Measurements from ENCODE around the gene PPP3R1.
"Not testable (repeated sequence)": the region's sequence is repeated elsewhere in the genome, so short reads cannot be mapped to it uniquely, and the experiment has no call there.

Gene PPP3R1

DNA sequence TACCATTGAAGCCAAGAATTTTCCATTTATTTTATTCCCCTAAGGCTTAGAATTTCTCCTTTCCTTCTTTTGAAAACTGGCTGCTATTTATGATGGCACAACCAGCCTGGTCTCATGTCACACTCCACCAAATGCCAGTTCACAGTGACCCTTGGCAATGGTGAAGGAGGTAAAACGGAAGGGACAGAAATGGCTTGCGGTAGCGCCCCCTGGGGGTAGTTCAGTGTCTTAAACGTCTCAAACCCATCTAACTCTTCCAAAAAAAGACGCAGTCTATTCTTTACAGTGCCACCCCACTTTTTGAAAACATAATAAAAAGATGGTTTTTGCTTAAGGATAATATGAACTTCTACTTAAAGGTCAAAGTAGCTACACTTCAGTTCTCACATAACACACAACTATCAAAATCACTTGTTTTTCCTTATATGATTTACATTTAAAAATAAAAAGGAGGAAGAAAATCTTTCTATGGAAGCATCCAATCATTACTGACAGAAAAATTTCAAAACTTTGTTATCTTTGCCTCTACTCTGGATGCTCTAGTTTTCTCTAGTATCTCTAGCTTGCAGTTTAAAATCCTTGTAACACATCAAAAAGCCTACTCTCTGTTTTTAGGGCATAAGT is 66.7 kb downstream of the PPP3R1 start:
- peak; percentile 64 for DNase-seq

DNA sequence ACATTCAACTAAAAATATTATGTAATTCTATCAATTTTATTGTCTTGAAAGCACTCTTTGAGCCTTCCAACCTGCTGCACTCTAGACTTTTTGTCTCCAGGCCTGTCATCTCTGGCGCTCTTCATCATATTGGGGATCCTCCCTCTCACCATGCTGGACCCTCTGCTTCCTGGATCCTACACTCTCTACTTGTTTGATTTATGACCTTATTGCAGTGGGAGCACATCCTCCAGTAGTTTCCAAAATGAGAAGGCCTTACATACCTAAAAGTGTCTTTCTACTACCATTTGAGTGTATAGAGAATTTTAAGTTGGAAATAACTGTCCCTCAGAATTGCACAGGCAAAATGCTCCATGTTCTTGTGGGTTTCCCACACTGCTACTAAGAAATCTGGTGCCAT is 69.4 kb downstream of the PPP3R1 start:
- no peak for DNase-seq

DNA sequence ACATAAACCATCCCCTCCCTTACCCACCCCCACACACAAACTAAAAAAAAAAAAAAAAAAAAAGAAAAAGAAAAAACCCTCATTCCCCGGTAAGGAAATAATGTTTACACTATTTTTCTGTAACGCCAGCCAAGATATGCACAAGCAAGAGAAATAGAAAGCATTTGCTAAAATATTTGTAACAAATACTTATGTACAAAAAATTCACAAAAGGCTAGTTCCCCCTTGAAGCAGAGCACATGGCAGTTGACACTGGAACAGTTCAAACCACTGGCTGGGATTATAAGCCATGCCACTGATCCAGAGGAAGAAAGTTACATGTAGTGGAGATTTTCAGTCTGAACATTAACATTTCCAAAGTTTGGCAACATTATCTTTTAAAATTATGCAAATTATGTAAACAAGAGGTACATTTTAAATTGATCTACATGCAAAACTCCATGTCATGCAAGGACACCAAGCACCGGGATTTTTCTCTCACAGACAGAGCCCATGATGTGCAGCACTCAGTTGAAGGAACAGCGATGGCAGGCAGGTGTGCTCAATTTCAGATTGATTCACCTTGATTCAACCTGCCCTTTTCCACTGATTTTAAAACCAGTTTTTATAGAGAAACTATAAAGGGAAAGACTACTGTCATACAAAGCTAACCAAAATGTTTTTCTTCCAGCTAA is 73.2 kb downstream of the PPP3R1 start:
- no peak for DNase-seq

DNA sequence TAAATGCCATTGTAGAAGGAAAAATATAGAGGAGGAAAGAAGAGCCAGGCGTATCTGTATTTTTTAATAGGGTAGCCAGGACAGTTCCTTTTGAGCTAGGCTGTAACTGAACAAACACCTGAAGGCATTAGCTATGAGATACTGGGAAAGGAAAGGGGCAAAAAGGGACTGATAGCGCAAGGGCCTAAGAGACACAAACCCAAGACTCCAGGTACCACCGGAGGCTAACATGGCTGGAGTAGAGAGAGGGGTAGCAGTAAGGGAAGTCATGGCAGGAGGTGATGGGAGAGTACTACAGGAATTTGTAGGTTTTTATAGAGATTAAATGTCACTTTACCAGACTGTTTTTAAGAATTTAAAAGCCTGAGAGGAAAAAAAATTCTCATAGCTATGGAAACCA is 73.9 kb downstream of the PPP3R1 start:
- no peak for DNase-seq

DNA sequence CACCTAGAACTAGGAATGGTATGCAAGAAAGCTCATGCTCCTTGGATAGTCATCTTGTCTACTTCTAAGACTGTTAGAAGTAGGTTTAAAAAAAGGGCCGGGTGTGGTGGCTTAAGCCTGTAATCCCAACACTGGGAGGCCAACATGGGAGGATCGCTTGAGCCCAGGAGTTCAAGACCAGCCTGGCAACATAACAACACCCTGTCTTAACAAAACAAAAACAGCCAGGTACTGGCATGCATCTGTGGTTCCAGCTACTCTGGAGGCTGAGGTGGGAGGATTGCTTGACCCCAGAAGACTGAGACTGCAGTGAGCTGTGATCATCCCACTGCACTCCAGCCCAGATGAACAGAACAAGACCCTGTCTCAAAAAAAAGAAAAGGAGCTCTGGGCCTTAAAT is 74.8 kb downstream of the PPP3R1 start:
- DNase-seq: no peak

DNA sequence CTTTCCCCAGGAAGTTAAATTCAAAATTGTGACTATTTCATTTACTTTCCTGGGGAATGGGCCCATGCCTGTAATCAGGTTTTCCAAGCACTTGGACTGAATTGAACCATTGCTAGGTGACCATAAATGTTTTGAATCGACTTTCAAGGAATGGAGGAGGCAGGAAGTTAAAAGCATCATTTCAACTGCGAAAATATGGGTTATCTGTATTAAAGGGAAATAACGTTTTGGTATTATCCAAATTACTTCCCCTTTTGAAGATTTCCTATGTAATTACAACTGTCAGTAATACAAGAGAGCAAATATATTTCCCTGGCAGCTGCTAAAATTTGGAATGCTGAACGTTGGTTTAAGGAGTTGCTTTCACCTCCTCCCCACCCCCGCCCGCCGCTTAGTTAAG is 75.7 kb downstream of the PPP3R1 start:
- DNase-seq: no peak

DNA sequence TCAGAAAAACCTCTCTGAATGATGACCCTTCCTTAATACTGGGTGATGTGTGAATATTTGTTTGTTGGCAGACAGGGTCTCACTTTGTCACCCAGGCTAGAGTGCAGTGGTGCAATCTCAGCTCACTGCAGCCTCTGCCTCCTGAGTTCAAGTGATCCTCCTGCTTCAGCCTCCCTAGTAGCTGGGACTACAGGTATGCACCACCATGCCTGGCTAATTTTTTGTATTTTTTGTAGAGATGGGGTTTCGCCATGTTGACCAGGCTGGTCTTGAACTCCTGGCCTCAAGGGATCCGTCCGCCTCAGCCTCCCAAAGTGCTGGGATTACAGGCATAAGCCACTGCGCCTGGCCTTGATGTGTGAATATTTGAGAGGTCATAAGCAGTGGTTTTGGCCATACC is 77.1 kb downstream of the PPP3R1 start:
- DNase-seq: not testable (repeated sequence)

DNA sequence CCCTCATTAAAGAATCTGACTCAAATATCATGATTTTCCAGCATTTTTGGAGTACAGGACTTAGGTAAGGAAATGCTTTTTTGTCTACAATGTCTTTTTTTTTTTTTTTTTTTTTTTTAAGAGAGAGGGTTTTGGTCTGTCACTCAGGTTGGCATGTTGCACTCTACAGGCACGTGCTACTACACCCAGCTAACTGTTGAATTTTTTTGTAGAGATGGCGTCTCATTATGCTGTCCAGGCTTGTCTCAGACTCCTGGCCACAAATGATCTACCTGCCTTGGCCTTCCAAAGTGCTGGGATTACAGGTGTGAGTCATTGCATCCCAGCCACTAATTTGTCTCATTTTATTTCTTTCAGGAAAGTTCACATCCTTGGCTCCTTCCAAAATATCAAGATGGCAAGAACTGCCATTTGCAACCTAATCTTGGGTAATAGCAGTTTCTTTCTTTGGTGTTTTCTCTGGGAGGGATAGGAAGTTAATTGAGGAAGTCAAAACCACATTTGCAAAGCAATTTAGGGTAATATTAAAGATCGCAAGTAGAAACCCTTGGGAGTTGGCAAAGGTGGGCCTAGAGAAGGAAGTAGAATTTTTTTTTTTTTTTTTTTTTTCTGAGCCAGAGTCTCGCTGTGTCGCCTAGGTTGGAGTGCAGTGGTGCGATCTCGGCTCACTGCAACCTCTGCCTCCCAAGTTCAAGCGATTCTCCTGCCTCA is 79.2 kb downstream of the PPP3R1 start:
- DNase-seq: no peak

DNA sequence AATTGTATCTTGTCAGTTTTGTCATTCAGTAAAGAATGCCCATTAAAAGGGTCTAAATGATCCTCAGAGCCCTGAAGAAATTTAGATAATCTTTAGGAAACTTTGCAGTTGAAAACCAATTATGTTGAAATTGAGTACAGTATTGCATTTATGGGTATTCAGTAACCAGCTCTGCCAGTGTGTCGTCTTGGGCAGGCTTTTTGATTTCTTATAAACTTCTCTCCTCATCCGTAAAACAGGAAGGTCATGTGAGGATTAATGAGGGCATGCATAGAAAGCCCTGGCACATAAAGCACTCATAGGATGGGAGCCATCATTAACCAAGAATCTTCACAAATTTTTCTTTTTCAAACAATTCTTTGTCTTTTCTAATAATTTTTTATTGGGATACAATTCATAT is 79.8 kb downstream of the PPP3R1 start:
- DNase-seq: no peak

DNA sequence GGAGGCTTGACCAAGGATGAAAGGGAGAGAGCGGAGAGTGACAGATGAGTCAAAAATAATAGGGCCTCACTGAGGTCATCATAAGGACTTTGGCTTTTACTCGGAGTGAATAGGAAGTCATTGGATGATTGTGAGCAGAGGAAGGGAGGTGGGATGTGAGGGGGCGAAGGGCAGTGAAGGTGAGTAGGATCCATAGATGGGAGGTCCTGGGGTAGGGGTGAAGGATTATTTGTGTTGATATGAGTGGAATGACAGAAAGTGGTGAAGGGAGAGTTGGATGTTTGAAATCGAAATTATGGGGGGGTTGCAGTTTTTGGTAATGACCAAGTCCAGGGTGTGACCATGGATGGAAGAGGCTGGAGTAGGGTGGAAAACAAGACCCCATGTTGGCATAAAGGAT is 80.6 kb downstream of the PPP3R1 start:
- no peak for DNase-seq

DNA sequence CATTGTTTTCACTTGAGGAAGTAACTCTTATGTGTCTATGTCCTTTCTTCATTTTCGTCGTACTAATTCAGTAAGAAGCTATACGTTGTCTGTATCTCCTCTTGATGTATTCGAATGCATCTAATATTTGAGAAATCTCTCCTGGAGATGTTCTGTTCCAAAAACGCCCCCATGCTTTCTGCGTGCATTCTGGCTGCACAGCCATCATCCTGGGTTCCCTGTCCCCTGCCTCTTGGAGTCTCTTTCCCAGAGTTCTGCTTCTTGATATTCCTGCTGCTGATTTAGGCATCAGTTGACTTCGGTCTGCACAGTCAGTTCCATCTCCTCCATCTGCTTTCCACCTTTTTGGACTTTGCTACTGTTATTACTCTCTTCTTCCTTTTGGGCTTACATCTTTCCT is 81.2 kb downstream of the PPP3R1 start:
- DNase-seq: no peak

DNA sequence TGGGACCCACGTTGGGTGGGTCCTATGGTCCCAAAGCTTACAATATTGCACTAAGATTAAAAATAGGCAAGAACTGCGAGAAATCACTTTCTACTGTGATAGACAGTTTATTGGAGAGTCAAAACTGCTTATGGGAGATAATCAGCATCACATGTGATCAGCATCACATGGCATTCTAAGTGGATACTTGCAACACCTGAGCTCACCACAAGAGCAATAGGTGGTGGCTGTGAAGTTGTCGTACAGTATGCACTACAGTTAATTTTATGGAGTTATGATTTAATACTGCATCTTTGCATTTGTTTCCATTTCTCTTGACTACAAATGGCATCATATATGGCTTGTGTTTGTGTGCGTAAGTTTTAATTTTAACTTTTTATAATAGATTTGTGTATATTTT is 83.0 kb downstream of the PPP3R1 start:
- DNase-seq: no peak

DNA sequence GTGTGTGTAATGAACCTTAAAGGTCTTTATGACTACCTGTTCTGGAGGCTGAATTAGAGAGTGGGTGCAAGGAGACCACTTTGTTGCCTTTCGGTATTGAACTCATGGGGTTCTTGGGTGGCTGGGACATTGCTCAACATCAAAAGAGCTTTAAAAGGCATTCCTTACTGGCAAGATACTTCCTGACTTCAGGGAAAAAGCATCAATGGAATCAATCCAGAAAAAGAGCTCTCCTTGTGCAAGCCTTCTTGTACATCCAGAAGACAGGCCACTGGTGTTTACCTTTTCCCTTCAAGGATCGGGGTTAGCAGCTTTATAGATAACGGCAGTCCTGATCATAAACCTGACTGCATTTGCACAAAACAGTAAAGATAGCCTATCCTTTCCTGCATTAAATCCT is 85.1 kb downstream of the PPP3R1 start:
- DNase-seq: no peak

DNA sequence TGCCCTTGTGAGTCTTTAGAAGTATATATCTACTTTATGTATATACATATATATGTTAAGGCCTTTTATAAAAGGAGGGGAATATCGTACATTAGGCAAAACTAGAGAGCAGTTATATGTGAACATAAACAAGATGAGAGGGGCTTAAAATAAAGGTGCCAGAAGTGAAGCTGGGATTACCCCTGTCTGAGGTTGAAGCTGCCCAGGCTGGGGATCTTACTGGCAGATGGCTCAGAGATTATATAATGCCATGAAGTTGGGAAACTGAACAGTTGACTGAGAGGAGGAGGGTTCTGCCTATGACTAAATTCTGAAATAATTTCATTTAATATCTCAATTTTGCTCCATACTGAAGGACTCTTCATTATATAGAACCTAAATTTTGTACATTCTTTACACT is 88.7 kb downstream of the PPP3R1 start:
- no peak for DNase-seq

DNA sequence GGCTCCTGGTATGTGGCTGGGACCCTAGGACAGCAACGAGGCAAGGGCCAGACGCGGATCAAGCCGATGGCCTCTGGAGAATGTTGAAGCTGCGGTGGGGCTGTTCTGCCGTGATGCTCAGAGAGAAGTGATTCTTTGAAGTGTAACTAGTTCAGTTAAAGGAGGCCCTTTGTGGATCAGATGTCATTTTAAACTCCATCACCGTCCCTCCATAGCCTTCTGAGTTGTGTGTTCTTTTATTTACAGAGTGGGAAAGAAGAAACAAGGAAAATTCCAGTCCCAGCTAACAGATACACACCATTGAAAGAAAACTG is 94.2 kb downstream of the PPP3R1 start:
- no peak for DNase-seq

DNA sequence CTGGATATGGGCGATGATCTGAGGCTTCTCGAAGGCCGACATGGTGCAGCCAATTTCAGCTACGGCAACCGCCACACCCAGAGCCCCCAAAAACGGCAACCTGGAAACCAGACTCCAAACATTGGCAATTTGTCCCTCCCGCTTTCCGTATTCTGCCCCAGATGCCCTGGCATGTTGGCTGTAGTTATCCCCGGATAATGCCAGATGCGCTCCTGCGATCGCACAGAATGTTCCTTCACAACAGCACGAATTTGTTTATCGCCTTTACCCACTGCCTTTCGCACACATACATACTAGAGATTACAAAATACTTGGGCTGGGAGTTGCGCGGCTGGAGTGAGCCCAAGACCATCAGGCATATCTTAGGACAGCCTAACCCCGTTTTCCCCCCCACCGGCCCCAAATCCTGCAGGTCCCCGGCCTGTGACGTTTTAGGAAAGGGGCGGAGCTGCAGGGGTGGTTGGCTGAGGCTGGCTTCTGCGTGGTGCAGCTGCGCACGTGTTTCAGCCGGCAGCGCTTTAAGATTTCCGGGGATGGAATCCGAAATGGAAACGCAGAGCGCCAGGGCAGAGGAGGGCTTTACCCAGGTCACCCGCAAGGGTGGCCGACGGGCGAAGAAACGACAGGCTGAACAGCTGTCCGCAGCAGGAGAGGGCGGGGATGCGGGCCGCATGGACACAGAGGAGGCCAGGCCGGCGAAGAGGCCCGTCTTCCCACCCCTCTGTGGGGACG is 94.8 kb downstream of the PPP3R1 start, which contains the start of gene PNO1:
PNO1 (plus strand) TSS at position 487 of the 732 bp plus-strand sequence; CDS start at position 534, 47 bp downstream.
- DNase-seq: peak; percentile 98

DNA sequence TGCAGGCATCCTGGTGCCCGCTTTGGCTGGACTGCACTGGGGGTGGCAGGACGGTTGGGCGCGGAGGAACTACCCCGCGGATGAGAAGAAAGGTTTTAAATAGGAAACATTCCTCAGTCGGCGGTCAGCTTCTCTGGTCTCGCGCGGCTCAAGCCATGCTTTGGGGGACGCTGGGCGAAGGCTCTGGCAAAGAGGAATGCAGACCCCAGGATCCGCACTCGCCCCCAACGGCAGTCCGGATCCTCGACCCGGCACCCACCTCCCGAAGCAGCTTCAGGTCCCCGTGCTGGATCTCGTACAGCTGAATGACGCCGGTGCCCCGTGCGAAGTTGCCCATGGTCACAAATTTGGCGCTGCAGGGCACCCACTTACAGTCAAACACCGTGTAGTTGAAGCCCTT is 95.3 kb downstream of the PPP3R1 start:
- DNase-seq: no peak

DNA sequence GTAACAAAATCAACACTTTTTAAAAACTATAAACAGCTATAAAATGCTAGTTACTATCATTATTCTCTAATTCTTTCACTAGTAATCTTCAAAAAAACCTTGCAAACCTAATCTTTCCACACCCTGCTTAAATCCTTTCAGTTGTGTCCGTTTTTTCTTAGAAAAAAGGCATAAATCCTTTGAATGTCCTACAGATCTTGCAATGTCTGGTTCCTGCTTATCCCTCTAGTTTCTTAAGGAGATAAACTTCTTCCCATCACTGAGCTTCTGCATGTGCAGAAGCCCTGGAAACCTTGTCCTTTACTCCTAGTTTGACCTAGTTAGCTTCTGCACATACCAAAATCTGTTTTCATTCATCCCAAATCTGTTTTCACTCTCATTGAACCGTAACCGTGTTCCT is 95.9 kb downstream of the PPP3R1 start:
- no peak for DNase-seq

DNA sequence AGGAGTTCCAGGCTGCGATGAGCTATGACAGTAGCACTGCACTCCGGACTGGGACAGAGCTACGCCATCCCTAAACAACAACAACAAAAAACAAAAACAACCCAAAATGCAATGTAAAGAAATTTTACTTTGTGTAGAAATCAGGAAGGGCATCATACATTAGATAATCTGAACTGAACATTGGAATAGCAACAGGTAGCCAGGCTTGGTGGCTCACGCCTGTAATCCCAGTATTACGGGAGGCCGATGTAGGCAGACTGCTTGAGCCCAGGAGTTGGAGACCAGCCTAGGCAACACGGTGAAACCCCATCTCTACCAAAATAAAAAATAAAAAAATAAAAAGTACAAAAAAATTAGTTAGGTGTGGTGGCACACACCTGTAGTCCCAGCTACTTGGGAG is 96.7 kb downstream of the PPP3R1 start:
- DNase-seq: no peak

DNA sequence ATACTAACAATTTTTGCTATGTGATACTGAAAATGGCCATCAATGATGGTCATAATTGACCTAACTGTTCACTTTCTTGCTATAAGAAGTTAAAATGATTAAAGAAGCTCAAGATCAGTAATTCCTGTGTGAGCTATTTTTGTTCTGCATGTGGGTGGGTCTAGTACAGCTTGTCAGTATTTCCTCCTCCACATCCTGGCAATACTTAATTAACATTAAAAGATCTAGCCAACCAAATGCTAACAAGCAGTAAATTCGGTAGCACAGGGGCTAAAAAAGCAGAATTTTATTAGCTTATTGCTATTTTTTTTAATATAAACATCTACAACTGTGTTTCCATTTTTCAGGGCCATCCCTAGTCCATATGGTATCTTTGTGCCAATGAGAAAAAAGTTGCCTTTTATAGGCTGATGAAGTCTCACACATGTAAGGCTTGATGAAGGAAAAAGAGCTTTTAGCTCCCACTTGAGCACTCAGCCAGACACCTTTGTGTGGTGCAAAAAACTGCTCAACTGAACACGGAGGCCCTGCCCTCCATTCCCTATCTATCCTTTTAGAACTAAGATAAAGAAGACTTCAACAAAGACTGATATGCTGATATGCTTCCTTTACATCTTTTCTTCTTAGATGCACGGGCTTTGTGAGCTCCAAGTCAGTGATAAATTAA is 99.5 kb downstream of the PPP3R1 start:
- no peak for DNase-seq

DNA sequence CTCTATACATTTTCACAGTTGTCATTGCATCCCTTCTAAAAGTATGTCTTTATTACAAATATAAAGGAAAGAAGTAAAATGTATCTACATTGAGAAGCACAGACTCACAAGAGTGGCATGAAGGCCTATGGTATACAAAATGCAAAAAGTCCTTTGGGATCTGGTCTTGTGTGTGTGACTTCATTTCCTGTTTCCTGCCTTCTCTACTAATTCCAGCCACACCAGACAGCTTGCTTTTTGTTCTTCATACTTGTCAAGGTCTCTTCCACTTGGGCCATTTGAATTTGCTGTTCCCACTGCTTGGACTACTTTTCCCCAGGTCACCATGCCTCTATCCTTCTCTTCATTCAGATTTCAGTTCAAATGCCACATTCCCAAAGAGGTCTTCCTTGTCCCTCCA is 101.3 kb downstream of the PPP3R1 start:
- no peak for DNase-seq

DNA sequence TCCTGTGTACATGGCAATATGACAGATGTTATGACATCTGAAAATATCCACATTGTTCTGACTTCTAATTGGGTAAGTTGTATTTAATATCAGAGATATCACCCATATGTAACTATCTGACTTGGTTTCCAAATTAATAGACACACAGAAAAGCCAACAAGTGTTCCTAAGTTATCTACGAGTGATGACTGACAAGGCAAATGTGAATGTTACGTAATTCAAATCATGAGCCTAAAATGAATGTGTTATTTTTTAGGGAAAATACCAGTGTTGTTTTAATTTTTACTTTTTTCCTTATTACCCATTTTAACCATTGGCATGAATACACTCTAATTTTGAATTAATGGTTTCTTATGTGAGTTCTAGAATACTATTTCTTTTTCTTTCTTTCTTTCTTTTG is 110.5 kb downstream of the PPP3R1 start:
- DNase-seq: no peak
